ENCODE measurements around the gene CD164L2.

DNA sequence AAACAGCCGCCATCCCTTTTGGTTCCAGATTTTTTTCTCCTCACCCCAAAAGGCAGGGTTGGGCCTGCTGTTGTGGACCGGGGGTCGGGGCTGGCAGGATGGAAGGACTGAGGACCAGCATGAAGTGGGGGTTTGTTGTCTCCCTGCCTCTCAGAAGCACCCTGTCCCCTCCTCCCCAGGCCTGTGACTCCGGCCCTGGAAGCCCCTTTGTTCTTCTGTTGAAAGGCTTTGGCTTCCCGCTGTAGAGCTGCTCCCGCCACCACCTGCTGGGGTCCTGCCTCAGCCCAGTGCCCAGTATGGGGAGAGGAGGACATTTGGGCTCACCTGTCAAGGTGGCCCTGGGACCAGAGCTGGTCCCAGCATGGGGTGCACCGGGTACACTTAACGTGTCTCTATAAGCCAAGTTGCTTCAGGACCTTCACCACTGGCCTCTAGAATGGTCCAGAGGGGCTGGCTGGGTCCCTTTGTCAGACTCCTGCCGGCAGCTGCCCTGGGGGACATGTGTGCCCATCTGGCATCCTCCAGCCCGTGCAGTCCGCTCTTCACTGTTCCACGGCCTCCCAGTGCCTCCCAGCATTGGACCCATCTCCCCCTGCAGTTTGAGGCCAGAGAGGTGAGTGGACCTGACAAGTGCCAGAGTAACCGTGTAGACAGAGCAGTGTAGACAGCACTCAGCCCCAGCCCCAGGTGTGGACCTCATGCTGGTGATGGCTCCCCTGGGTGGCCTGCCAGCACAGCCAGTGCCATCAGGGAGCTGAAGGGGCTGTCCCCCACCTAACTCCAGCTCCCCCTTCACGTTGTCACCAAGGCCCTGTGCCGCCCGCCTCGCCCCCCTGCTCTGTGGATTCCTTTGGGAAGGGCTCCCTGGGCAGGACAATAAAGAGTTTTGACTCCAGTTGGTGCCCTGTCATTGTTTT is 47.4 kb downstream of the CD164L2 start:
- TF ChIP-seq POLR2A (IDR thresholded peaks at IDR 0.05) = no peak
- TF ChIP-seq, protein P1, sequence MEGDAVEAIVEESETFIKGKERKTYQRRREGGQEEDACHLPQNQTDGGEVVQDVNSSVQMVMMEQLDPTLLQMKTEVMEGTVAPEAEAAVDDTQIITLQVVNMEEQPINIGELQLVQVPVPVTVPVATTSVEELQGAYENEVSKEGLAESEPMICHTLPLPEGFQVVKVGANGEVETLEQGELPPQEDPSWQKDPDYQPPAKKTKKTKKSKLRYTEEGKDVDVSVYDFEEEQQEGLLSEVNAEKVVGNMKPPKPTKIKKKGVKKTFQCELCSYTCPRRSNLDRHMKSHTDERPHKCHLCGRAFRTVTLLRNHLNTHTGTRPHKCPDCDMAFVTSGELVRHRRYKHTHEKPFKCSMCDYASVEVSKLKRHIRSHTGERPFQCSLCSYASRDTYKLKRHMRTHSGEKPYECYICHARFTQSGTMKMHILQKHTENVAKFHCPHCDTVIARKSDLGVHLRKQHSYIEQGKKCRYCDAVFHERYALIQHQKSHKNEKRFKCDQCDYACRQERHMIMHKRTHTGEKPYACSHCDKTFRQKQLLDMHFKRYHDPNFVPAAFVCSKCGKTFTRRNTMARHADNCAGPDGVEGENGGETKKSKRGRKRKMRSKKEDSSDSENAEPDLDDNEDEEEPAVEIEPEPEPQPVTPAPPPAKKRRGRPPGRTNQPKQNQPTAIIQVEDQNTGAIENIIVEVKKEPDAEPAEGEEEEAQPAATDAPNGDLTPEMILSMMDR (IDR thresholded peaks at IDR 0.05) = no peak

All from thyroid gland (tissue), 4 donors.